ENCODE results near the gene ZNF699. TPM values are rescaled to one million over a fixed set of nuclear protein-coding genes. Genes with fewer than 3 reads are reported as not detected.
"Not testable (repeated sequence)": the region's sequence is repeated elsewhere in the genome, so short reads cannot be mapped to it uniquely, and the experiment has no call there.

Gene ZNF699
- 1 to 10 TPM; 4.5 to 6.7 TPM for total RNA-seq

- Mint-ChIP-seq H3K27me3 (no peaks in the 10 kb centered on the region), H3K9me3 (no peaks in the 10 kb centered on the region), H3K4me3 (peak within 1 kb of the TSS; percentile 91), H3K27ac (peak within 1 kb of the TSS; percentile 91 to 97), H3K36me3 (peaks cover 8% of the 10 kb centered on the region), H3K4me1 (ENCODE audit: low read depth in 2 of 2) (peaks cover 19% of the 10 kb centered on the region in 2 donors)
- DNase-seq (ENCODE audit: low spot score) (peak; percentile 99), ATAC-seq (peak; percentile 96 to 98)
These were observed at the start of gene ZNF699 for GRCh38 chr19:9309139-9309973. ZNF699 (minus strand) TSS chr19:9309838; CDS start chr19:9305119, 4,719 bp downstream.

- no peak overlapping the region for H3K4me3 Mint-ChIP-seq
- no peaks in the 10 kb centered on the region for H3K27me3 Mint-ChIP-seq
- peaks cover 16% of the 10 kb centered on the region for H3K9me3 Mint-ChIP-seq
- no peak overlapping the region for H3K27ac Mint-ChIP-seq
- ATAC-seq = no peak
- DNase-seq (ENCODE audit: low spot score) = no peak
- peaks cover 41% of the 10 kb centered on the region for H3K36me3 Mint-ChIP-seq
- H3K4me1 Mint-ChIP-seq (ENCODE audit: low read depth in 2 of 2) = no peaks in the 10 kb centered on the region
These were observed 45.0 kb upstream of the ZNF699 start for GRCh38 chr19:9354651-9355050.

- H3K4me1 Mint-ChIP-seq (ENCODE audit: low read depth in 2 of 2) = no peaks in the 10 kb centered on the region
- no peak overlapping the region for H3K4me3 Mint-ChIP-seq
- DNase-seq (ENCODE audit: low spot score) (no peak), ATAC-seq (no peak)
- H3K9me3 Mint-ChIP-seq = peaks cover 21% of the 10 kb centered on the region
- no peaks in the 10 kb centered on the region for H3K27me3 Mint-ChIP-seq
- no peak overlapping the region for H3K27ac Mint-ChIP-seq
- peaks cover 49% of the 10 kb centered on the region for H3K36me3 Mint-ChIP-seq
These were observed 43.4 kb upstream of the ZNF699 start for GRCh38 chr19:9353011-9353410.

GRCh38 chr19:9352505-9352904 lies 42.9 kb upstream of the ZNF699 start:
- no peak for DNase-seq (ENCODE audit: low spot score)
- Mint-ChIP-seq H3K36me3 (peaks cover 46% of the 10 kb centered on the region), H3K4me1 (ENCODE audit: low read depth in 2 of 2) (no peaks in the 10 kb centered on the region), H3K27me3 (no peaks in the 10 kb centered on the region), H3K27ac (no peak overlapping the region), H3K9me3 (peaks cover 16% of the 10 kb centered on the region), H3K4me3 (no peak overlapping the region)
- ATAC-seq = no peak

- ATAC-seq (no peak), DNase-seq (ENCODE audit: low spot score) (no peak)
- Mint-ChIP-seq H3K27me3 (no peaks in the 10 kb centered on the region), H3K27ac (no peak overlapping the region), H3K36me3 (peaks cover 58% of the 10 kb centered on the region), H3K4me3 (no peak overlapping the region), H3K4me1 (ENCODE audit: low read depth in 2 of 2) (no peaks in the 10 kb centered on the region), H3K9me3 (peaks cover 19% of the 10 kb centered on the region)
These were observed 39.0 kb upstream of the ZNF699 start for GRCh38 chr19:9348671-9349070.

GRCh38 chr19:9348253-9348652 lies 38.6 kb upstream of the ZNF699 start:
- Mint-ChIP-seq H3K4me3 (no peak overlapping the region), H3K9me3 (peaks cover 22% of the 10 kb centered on the region), H3K4me1 (ENCODE audit: low read depth in 2 of 2) (no peaks in the 10 kb centered on the region), H3K27ac (no peak overlapping the region), H3K36me3 (peaks cover 62% of the 10 kb centered on the region), H3K27me3 (no peaks in the 10 kb centered on the region)
- no peak for ATAC-seq
- DNase-seq (ENCODE audit: low spot score) = no peak

GRCh38 chr19:9345005-9345404 lies 35.4 kb upstream of the ZNF699 start:
- DNase-seq (ENCODE audit: low spot score) = no peak
- Mint-ChIP-seq H3K9me3 (peaks cover 20% of the 10 kb centered on the region), H3K27me3 (no peaks in the 10 kb centered on the region), H3K36me3 (peaks cover 75% of the 10 kb centered on the region), H3K27ac (no peak overlapping the region), H3K4me1 (ENCODE audit: low read depth in 2 of 2) (no peaks in the 10 kb centered on the region), H3K4me3 (no peak overlapping the region)
- no peak for ATAC-seq

GRCh38 chr19:9342610-9343304 lies 33.1 kb upstream of the ZNF699 start:
- Mint-ChIP-seq H3K27ac (no peak overlapping the region), H3K4me1 (ENCODE audit: low read depth in 2 of 2) (no peaks in the 10 kb centered on the region), H3K36me3 (peaks cover 75% of the 10 kb centered on the region), H3K9me3 (peaks cover 26% of the 10 kb centered on the region), H3K27me3 (no peaks in the 10 kb centered on the region), H3K4me3 (no peak overlapping the region)
- DNase-seq (ENCODE audit: low spot score) (no peak), ATAC-seq (no peak)

- Mint-ChIP-seq H3K36me3 (peaks cover 50% of the 10 kb centered on the region), H3K9me3 (peaks cover 19% of the 10 kb centered on the region), H3K4me1 (ENCODE audit: low read depth in 2 of 2) (peaks cover under 1 to 1% of the 10 kb centered on the region in 2 donors), H3K4me3 (no peak overlapping the region), H3K27me3 (no peaks in the 10 kb centered on the region), H3K27ac (no peak overlapping the region)
- DNase-seq (ENCODE audit: low spot score) (no peak), ATAC-seq (no peak)
These were observed 20.4 kb upstream of the ZNF699 start for GRCh38 chr19:9329999-9330398.

- H3K27ac Mint-ChIP-seq = peak overlapping the region; percentile 85 to 97
- peaks cover 27% of the 10 kb centered on the region for H3K36me3 Mint-ChIP-seq
- peak overlapping the region; percentile 93 for H3K4me3 Mint-ChIP-seq
- peaks cover 16 to 20% of the 10 kb centered on the region in 2 donors for H3K4me1 Mint-ChIP-seq (ENCODE audit: low read depth in 2 of 2)
- peaks cover 4% of the 10 kb centered on the region for H3K9me3 Mint-ChIP-seq
- no peak for DNase-seq (ENCODE audit: low spot score)
- no peaks in the 10 kb centered on the region for H3K27me3 Mint-ChIP-seq
- no peak for ATAC-seq
These were observed 14.9 kb upstream of the ZNF699 start for GRCh38 chr19:9324584-9324962.

- H3K27ac Mint-ChIP-seq = peak within 1 kb of the TSS; percentile 85 to 97
- DNase-seq (ENCODE audit: low spot score) (peak; percentile 95), ATAC-seq (peak; percentile 99)
- H3K4me3 Mint-ChIP-seq = peak within 1 kb of the TSS; percentile 93
- no peaks in the 10 kb centered on the region for H3K27me3 Mint-ChIP-seq
- peaks cover 4% of the 10 kb centered on the region for H3K9me3 Mint-ChIP-seq
- peaks cover 24% of the 10 kb centered on the region for H3K36me3 Mint-ChIP-seq
- H3K4me1 Mint-ChIP-seq (ENCODE audit: low read depth in 2 of 2) = peaks cover 16 to 20% of the 10 kb centered on the region in 2 donors
These were observed 14.4 kb upstream of the ZNF699 start, which contains the start of gene ZNF559 for GRCh38 chr19:9323919-9324583. ZNF559 (plus strand) TSS chr19:9324179; CDS start chr19:9338550, 14,371 bp downstream.

GRCh38 chr19:9323557-9323918 lies 13.9 kb upstream of the ZNF699 start:
- DNase-seq (ENCODE audit: low spot score) (peak; percentile 72), ATAC-seq (peak; percentile 59 to 78)
- H3K36me3 Mint-ChIP-seq = peaks cover 24% of the 10 kb centered on the region
- H3K9me3 Mint-ChIP-seq = peaks cover 4% of the 10 kb centered on the region
- H3K4me1 Mint-ChIP-seq (ENCODE audit: low read depth in 2 of 2) = peaks cover 16 to 20% of the 10 kb centered on the region in 2 donors
- peak overlapping the region; percentile 93 for H3K4me3 Mint-ChIP-seq
- peak overlapping the region; percentile 85 to 97 for H3K27ac Mint-ChIP-seq
- H3K27me3 Mint-ChIP-seq = no peaks in the 10 kb centered on the region

GRCh38 chr19:9322201-9322600 lies 12.6 kb upstream of the ZNF699 start:
- peaks cover 16 to 20% of the 10 kb centered on the region in 2 donors for H3K4me1 Mint-ChIP-seq (ENCODE audit: low read depth in 2 of 2)
- not testable (repeated sequence) for DNase-seq (ENCODE audit: low spot score); H3K9me3 Mint-ChIP-seq; H3K27me3 Mint-ChIP-seq; ATAC-seq
- H3K27ac Mint-ChIP-seq = peak overlapping the region in 1 of 2 donors; percentile 85
- peak overlapping the region; percentile 93 for H3K4me3 Mint-ChIP-seq
- H3K36me3 Mint-ChIP-seq = peaks cover 17% of the 10 kb centered on the region
